ENCODE measurements around the gene C5.

C5 gene

GRCh38 chr9:120905315-120906164 is 144.5 kb downstream of the C5 start:
- no peak for DNase-seq

DNA sequence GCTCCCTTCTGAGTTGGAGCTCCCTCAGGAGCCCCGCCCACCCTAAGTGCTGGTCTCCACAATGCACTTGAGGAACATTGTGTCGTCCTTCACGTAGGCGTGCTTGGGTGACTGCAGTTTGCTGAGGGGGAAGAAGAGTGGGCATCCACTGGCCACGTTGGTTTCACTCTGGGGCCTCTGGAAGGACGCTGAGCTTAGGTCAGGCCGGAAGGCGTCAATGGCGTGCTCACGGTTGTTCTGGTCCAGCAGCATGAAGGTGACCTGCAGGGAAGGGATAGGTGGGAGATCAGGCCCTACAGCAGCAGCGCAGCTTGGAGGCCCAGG is 145.1 kb downstream of the C5 start:
- DNase-seq: no peak

DNA sequence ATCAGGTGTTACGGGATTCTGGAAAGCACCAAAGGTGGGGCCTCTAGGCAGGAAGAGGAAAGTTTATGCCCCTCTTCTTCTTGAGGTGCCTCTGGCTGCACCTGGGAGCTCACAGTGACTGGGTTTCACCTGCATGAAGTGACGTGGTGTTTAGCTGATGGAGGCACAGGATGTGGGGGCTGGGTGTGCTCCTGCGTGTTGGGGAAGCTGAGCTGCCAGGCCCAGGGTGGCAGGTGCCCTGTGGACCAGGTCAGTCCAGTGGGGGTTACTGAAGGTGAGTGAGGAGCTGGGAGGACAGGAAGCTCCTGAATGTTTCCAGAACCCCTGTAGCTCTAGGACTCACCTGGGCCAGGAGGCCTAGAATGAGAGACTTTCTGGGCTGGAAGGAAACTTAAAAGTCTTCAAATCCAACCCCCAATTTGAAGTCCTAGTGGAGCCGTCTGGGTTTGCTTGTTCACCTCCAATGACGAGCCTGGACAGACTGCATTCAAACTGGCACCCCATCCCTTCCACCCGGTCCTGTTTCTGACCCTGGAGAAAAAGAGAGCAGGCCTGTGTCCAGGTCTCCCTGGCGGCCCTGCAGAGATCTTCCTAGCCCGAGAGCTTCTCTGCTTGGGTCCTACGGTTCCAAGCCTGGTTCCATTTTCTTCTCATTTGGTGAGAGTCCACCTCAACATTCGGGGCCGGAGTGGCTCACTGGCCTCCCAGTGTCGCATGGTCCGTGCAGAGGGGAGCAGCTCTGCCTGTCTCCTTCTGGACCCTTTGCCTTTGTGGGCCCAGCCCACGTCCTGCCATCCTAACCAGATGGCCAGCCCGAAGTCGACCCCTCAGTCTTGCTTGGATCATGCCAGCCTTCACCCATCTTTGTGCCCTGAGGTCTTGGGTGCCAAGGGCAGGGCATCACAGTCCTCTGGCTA is 145.8 kb downstream of the C5 start:
- peak; percentile 66 for DNase-seq

DNA sequence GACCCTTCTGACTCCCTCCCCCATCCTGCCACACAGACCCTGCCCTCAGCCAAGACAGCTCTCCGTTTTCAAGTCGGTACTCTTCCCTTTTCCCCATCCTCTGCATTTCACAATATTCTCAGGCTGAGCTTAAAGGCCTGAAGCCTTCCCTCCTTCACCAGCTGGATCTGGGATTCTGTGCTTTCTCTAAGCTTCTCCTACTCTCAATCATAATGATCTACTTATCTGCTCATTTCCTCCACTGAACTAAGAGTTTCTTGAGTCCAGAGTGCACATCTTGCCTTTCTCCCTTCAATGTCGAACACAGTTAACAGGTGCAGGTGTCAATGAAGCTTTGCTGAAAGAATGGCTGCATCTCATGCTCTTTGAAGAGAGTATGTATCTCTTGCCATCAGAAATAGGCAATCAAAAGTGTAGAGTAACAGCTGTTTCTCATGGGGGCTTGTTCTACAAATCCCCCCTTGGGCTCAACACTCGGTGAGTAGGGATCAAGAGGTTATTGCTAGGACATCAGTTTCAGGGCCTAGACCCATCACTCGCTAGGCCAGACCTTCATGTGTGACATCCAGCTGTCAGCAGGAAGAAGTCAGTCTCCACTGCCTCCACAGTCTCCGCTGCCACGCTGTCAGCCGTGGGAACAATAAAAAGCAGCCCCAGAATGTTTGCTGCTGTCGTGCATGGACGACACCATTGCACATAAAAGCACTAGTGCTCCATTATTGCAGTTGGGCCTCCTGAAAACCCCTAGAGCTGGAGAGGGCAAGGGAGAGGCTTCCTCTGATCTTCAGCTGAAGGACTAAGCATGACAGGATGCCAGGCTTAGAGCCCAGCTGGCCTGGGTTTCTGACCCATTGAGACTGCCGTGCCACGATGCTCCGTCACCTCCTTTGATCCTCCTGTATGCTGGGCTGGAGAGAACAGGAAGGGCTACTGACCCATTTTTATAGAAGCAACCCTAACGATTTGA is 147.2 kb downstream of the C5 start:
- DNase-seq: no peak

All from effector CD4-positive, alpha-beta T cell (primary cell).